NCI-H1105 treated with DMSO at 0.1 percent for 48 hours (cell line): Measurements from ENCODE around the gene SYT13.

Experiments used
- DNase-seq: peaks from one replicate; lab custom pipeline; 2025; lab: John Stamatoyannopoulos, UW

The SYT13 gene

GRCh38 chr11:45216901-45217300 is 69.2 kb downstream of the SYT13 start:
- DNase-seq = no peak

GRCh38 chr11:45216031-45216430 is 70.1 kb downstream of the SYT13 start:
- no peak for DNase-seq

- no peak for DNase-seq
Measured at GRCh38 chr11:45215098-45215865, 70.9 kb downstream of the SYT13 start.

GRCh38 chr11:45213717-45214116 is 72.4 kb downstream of the SYT13 start:
- DNase-seq = no peak

GRCh38 chr11:45213316-45213665 is 72.8 kb downstream of the SYT13 start:
- no peak for DNase-seq

GRCh38 chr11:45212566-45213315 is 73.4 kb downstream of the SYT13 start:
- no peak for DNase-seq

GRCh38 chr11:45211732-45212131 is 74.4 kb downstream of the SYT13 start:
- no peak for DNase-seq

- DNase-seq = no peak
Measured at GRCh38 chr11:45210846-45211245, 75.3 kb downstream of the SYT13 start.

GRCh38 chr11:45209891-45210699 is 76.0 kb downstream of the SYT13 start:
- DNase-seq = no peak

- DNase-seq = no peak
Measured at GRCh38 chr11:45209000-45209879, 76.9 kb downstream of the SYT13 start.

GRCh38 chr11:45208135-45208534 is 78.0 kb downstream of the SYT13 start:
- no peak for DNase-seq

GRCh38 chr11:45205978-45206377 is 80.2 kb downstream of the SYT13 start:
- no peak for DNase-seq

GRCh38 chr11:45204761-45205160 is 81.4 kb downstream of the SYT13 start:
- no peak for DNase-seq

- DNase-seq = no peak
Measured at GRCh38 chr11:45193695-45194094, 92.4 kb downstream of the SYT13 start.
